Measurements from ENCODE around the gene KITLG.

The KITLG gene

DNA sequence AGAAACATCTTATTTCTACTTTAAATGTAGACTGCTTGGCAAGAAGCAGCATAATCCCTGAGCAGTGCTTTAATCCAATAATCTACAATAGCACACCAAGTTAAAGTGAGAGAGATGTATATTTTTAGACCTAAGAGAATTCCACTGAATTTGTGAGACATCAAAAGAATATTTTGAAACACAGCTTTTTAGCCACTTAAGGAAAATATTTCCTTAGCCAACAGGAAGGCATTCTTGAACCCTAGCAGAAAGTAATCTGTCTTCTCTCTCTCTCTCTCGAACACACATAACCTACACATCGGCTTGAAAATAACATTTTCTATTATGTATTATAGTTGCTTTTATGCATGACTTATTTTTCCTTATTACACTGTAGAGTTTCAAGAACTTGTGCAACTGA lies 34.0 kb downstream of the KITLG start:
- no CpG with 5 or more reads among the region's 2 CpGs for WGBS, 2 experiments
- H3K4me3 ChIP-seq (ENCODE audit: insufficient read depth, low read depth, low read length), result no peak overlapping the region
- H3K27me3 ChIP-seq (ENCODE audit: control insufficient read depth, insufficient read depth, low read length, poor library complexity, severe bottlenecking), result no peaks in the 10 kb centered on the region
- no peaks in the 10 kb centered on the region for H3K4me1 ChIP-seq (ENCODE audit: control insufficient read depth, insufficient read depth, low read length)
- no peaks in the 10 kb centered on the region for H3K9me3 ChIP-seq (ENCODE audit: control insufficient read depth, low read length)
- H3K27ac ChIP-seq (ENCODE audit: insufficient read depth, low read depth, low read length, poor library complexity, severe bottlenecking), result no peak overlapping the region
- H3K36me3 ChIP-seq (ENCODE audit: control insufficient read depth, insufficient read depth, low read length), result no peaks in the 10 kb centered on the region

DNA sequence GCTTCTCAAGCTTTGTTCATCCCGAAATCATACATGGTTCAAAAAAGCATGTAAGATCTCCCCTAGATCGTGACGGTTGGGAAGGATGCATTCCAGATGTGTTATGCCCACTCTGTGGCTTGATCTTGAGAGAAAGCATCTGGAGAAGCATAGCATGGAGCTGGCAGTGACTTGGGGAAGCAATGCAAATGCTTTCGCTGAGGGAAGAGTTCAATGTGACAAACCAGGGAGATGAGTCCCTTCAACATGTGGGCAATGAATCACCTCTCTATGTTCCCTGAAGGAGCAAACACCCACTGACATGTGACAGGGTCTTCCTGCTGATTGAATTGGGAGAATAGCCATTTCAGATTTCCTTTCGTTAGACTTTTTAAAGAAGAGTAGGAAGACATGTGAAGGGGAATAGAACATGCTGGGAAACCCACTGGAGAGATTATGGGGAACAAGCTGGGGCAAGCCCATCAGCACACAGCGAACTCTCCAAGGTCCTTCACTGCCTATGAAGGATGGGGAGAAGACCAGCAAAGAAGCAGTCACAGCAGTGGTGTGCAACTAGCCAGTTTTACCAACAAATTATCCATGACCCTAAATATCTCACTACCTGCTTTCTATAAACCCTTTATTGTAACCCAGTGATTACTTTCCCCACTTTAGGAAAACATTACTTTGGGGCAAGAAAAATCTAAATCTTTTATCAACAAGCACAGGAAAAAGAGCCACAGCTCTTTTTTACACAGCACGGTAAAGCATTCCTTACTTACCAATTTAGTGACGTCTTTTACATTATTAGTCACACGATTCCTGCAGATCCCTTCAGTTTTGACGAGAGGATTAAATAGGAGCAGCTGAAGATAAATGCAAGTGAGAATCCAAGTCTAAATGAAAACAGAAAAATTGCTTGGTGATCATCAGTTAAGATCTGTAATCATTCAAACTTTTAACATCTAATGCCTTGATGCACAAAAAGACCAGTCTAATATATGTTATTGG lies 35.0 kb downstream of the KITLG start:
- no peaks in the 10 kb centered on the region for H3K27me3 ChIP-seq (ENCODE audit: control insufficient read depth, insufficient read depth, low read length, poor library complexity, severe bottlenecking)
- H3K27ac ChIP-seq (ENCODE audit: insufficient read depth, low read depth, low read length, poor library complexity, severe bottlenecking), result no peak overlapping the region
- H3K9me3 ChIP-seq (ENCODE audit: control insufficient read depth, low read length), result no peaks in the 10 kb centered on the region
- H3K4me1 ChIP-seq (ENCODE audit: control insufficient read depth, insufficient read depth, low read length), result no peaks in the 10 kb centered on the region
- no peak overlapping the region for H3K4me3 ChIP-seq (ENCODE audit: insufficient read depth, low read depth, low read length)
- WGBS, 2 experiments, result 88 to 92% methylated on average over 10 of the region's 10 CpGs
- no peaks in the 10 kb centered on the region for H3K36me3 ChIP-seq (ENCODE audit: control insufficient read depth, insufficient read depth, low read length)

DNA sequence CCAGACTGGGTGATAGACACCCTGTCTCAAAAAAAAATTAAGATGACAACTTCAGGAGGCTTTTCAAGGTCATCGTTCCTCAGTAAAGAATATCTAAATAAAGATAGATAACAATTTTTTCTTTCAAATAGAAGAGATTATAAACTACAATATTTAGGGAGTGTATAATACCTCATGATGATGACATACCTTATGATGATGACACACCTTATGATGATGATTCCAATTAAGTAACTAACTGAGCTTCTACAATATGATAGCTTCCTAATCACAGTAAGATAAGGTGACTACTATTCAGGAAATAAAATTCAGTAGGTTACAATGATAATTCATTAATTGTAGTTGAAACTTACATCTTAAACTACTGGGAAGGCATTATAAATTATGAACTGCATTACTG lies 40.4 kb downstream of the KITLG start:
- no peak overlapping the region for H3K27ac ChIP-seq (ENCODE audit: insufficient read depth, low read depth, low read length, poor library complexity, severe bottlenecking)
- no CpG with 5 or more reads among the region's 1 CpG for WGBS, 2 experiments
- no peaks in the 10 kb centered on the region for H3K27me3 ChIP-seq (ENCODE audit: control insufficient read depth, insufficient read depth, low read length, poor library complexity, severe bottlenecking)
- no peaks in the 10 kb centered on the region for H3K9me3 ChIP-seq (ENCODE audit: control insufficient read depth, low read length)
- H3K4me1 ChIP-seq (ENCODE audit: control insufficient read depth, insufficient read depth, low read length), result no peaks in the 10 kb centered on the region
- H3K4me3 ChIP-seq (ENCODE audit: insufficient read depth, low read depth, low read length), result no peak overlapping the region
- H3K36me3 ChIP-seq (ENCODE audit: control insufficient read depth, insufficient read depth, low read length), result no peaks in the 10 kb centered on the region

- H3K4me3 ChIP-seq (ENCODE audit: insufficient read depth, low read depth, low read length), result no peak overlapping the region
- no peaks in the 10 kb centered on the region for H3K36me3 ChIP-seq (ENCODE audit: control insufficient read depth, insufficient read depth, low read length)
- H3K27me3 ChIP-seq (ENCODE audit: control insufficient read depth, insufficient read depth, low read length, poor library complexity, severe bottlenecking), result no peaks in the 10 kb centered on the region
- no peaks in the 10 kb centered on the region for H3K9me3 ChIP-seq (ENCODE audit: control insufficient read depth, low read length)
- no peak overlapping the region for H3K27ac ChIP-seq (ENCODE audit: insufficient read depth, low read depth, low read length, poor library complexity, severe bottlenecking)
- H3K4me1 ChIP-seq (ENCODE audit: control insufficient read depth, insufficient read depth, low read length), result no peaks in the 10 kb centered on the region
- WGBS, 2 experiments, result 86 to 95% methylated on average over 1 to 2 of the region's 2 CpGs
Observed at GRCh38 chr12:88538697-88539096, 41.6 kb downstream of the KITLG start.

DNA sequence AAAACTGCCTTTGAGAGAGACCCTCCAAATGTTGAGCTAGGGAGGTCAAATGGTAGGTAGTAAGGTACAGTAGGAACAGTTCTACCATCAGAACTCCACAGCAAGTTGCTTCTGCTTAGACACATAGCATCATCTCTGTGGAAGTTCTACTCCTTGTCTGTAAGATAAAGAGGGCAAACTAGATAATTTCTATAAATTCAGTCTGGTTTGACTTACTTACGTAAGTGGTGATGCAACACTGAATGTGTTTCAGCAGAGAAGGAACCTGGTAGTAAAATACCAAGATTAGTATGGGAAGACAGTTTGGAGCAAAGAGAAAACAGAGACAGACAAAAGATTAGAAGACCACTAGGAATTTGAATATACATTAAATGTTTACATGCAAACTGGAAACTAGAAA lies 42.0 kb downstream of the KITLG start:
- Histone ChIP-seq H3K36me3 (ENCODE audit: control insufficient read depth, insufficient read depth, low read length) (no peaks in the 10 kb centered on the region), H3K9me3 (ENCODE audit: control insufficient read depth, low read length) (no peaks in the 10 kb centered on the region), H3K4me1 (ENCODE audit: control insufficient read depth, insufficient read depth, low read length) (no peaks in the 10 kb centered on the region), H3K27ac (ENCODE audit: insufficient read depth, low read depth, low read length, poor library complexity, severe bottlenecking) (no peak overlapping the region), H3K4me3 (ENCODE audit: insufficient read depth, low read depth, low read length) (no peak overlapping the region), H3K27me3 (ENCODE audit: control insufficient read depth, insufficient read depth, low read length, poor library complexity, severe bottlenecking) (no peaks in the 10 kb centered on the region)
- 100% methylated on average over 1 of the region's 1 CpG for WGBS, 2 experiments

- Histone ChIP-seq H3K4me3 (ENCODE audit: insufficient read depth, low read depth, low read length) (no peak overlapping the region), H3K27ac (ENCODE audit: insufficient read depth, low read depth, low read length, poor library complexity, severe bottlenecking) (no peak overlapping the region), H3K4me1 (ENCODE audit: control insufficient read depth, insufficient read depth, low read length) (no peaks in the 10 kb centered on the region), H3K36me3 (ENCODE audit: control insufficient read depth, insufficient read depth, low read length) (no peaks in the 10 kb centered on the region), H3K9me3 (ENCODE audit: control insufficient read depth, low read length) (no peaks in the 10 kb centered on the region), H3K27me3 (ENCODE audit: control insufficient read depth, insufficient read depth, low read length, poor library complexity, severe bottlenecking) (no peaks in the 10 kb centered on the region)
- WGBS, 2 experiments, result no CpG with 5 or more reads among the region's 1 CpG
Observed at GRCh38 chr12:88530868-88531267, 49.4 kb downstream of the KITLG start.

GRCh38 chr12:88529531-88530488 lies 50.5 kb downstream of the KITLG start:
- H3K9me3 ChIP-seq (ENCODE audit: control insufficient read depth, low read length), result no peaks in the 10 kb centered on the region
- WGBS, 2 experiments, result 28 to 53% methylated on average over 4 to 7 of the region's 9 CpGs
- H3K4me1 ChIP-seq (ENCODE audit: control insufficient read depth, insufficient read depth, low read length), result no peaks in the 10 kb centered on the region
- H3K27ac ChIP-seq (ENCODE audit: insufficient read depth, low read depth, low read length, poor library complexity, severe bottlenecking), result no peak overlapping the region
- H3K27me3 ChIP-seq (ENCODE audit: control insufficient read depth, insufficient read depth, low read length, poor library complexity, severe bottlenecking), result no peaks in the 10 kb centered on the region
- no peak overlapping the region for H3K4me3 ChIP-seq (ENCODE audit: insufficient read depth, low read depth, low read length)
- no peaks in the 10 kb centered on the region for H3K36me3 ChIP-seq (ENCODE audit: control insufficient read depth, insufficient read depth, low read length)

DNA sequence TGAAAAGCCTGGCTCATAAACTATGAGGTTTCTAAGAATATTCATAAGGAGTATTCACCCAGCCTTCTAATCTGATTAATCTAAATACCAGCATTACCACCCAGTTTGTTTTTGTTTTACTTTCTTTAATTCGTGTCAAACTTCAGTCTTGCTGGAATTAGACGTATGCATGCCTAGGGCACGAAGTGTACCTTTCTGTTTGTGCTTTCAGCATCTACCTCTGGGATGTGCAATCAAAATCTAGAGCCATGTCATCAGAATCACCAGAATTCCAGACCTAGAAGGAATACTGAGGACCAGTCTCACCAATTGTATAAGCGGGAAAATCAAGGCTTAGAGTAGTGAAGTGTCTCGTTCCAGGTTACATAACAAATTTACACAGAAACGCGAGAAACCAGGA lies 57.3 kb downstream of the KITLG start:
- Histone ChIP-seq H3K27me3 (ENCODE audit: control insufficient read depth, insufficient read depth, low read length, poor library complexity, severe bottlenecking) (no peaks in the 10 kb centered on the region), H3K27ac (ENCODE audit: insufficient read depth, low read depth, low read length, poor library complexity, severe bottlenecking) (no peak overlapping the region), H3K4me3 (ENCODE audit: insufficient read depth, low read depth, low read length) (no peak overlapping the region), H3K4me1 (ENCODE audit: control insufficient read depth, insufficient read depth, low read length) (no peaks in the 10 kb centered on the region), H3K9me3 (ENCODE audit: control insufficient read depth, low read length) (no peaks in the 10 kb centered on the region), H3K36me3 (ENCODE audit: control insufficient read depth, insufficient read depth, low read length) (no peaks in the 10 kb centered on the region)
- WGBS, 2 experiments, result 89 to 96% methylated on average over 7 of the region's 7 CpGs

DNA sequence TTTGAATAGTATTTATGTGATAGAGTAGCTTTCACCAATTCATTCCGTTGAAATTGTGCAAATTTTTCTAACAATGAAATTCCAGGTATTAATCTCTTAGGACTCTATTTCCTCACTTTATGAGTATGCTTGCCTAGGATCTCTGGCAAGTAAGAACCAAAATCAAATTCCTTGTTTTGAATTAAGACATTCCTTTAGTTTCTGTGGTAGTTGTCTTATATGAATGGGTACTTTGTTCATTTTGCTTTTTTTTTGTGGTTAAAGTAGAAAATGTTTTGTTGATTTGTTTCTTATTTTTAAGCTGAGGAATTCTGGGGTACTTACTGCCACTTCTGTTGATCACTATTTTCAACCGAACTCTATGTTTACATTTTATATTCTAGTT lies 59.8 kb downstream of the KITLG start:
- H3K27me3 ChIP-seq (ENCODE audit: control insufficient read depth, insufficient read depth, low read length, poor library complexity, severe bottlenecking), result no peaks in the 10 kb centered on the region
- H3K4me1 ChIP-seq (ENCODE audit: control insufficient read depth, insufficient read depth, low read length), result no peaks in the 10 kb centered on the region
- no peak overlapping the region for H3K4me3 ChIP-seq (ENCODE audit: insufficient read depth, low read depth, low read length)
- H3K27ac ChIP-seq (ENCODE audit: insufficient read depth, low read depth, low read length, poor library complexity, severe bottlenecking), result no peak overlapping the region
- H3K36me3 ChIP-seq (ENCODE audit: control insufficient read depth, insufficient read depth, low read length), result no peaks in the 10 kb centered on the region
- H3K9me3 ChIP-seq (ENCODE audit: control insufficient read depth, low read length), result no peaks in the 10 kb centered on the region
- WGBS, 2 experiments, result 76 to 97% methylated on average over 1 to 2 of the region's 2 CpGs

Data from ectodermal cell (in vitro differentiated cells).